ENCODE data around the gene PFDN1. TPM values are rescaled to one million over a fixed set of nuclear protein-coding genes. Genes with fewer than 3 reads are reported as not detected.
A peak's percentile ranks its signal among the peaks of the same experiment; 100 is the strongest.

The PFDN1 gene
- total RNA-seq, 1 experiment from 2014 or later, result 48.9 TPM

GRCh38 chr5:140261403-140262171 lies 41.3 kb downstream of the PFDN1 start (continued):
- TF ChIP-seq ATF3 (IDR thresholded peaks at IDR 0.05) (no peak), CBX3 (IDR thresholded peaks at IDR 0.05; ENCODE audit: low read depth) (peak; percentile 33; the same call in 1 of the 2 replicates), POLR2A (IDR thresholded peaks at IDR 0.05; ENCODE audit: borderline replicate concordance, extremely low read depth, insufficient read depth, insufficient read length) (no peak), SP1 (IDR thresholded peaks at IDR 0.05; ENCODE audit: low read depth) (peak; percentile 63), RAD21 (IDR thresholded peaks at IDR 0.05; ENCODE audit: low read depth) (peak; percentile 32)

GRCh38 chr5:140260089-140260656 lies 42.7 kb downstream of the PFDN1 start:
- no peak overlapping the region for H3K9ac ChIP-seq (ENCODE audit: low read length)
- H3K9me2 ChIP-seq (ENCODE audit: insufficient read depth), result no peaks in the 10 kb centered on the region
- ChIA-PET POLR2A (interaction anchor here (2.7 kb wide), 1 partner anchor 85 kb away, joined by 24 read pairs; the partner anchor contains the start of gene HBEGF), RAD21 (ENCODE audit: low non-redundant PET in 1 of 2, low total read pairs in 2 of 2, uncharacterized antibody in 2 of 2, unreplicated experiment in 2 of 2) (no interaction called here), CTCF (interaction anchor here (0.7 to 3.2 kb wide), 4 partner anchors 15 to 99 kb away, joined by 3 to 22 read pairs (median 4); partner anchors contain the start of genes HBEGF and PFDN1)
- DNase-seq (ENCODE audit: low read depth, low spot score) (no peak), ATAC-seq (no peak)
- H3K4me1 ChIP-seq (ENCODE audit: control insufficient read depth in 1 of 2, insufficient read depth in 2 of 2, low read length in 2 of 2), result peaks cover 27 to 48% of the 10 kb centered on the region in 2 experiments
- peak overlapping the region; percentile 42 for H3K4me2 ChIP-seq (ENCODE audit: low read length)
- TF ChIP-seq POLR2A (IDR thresholded peaks at IDR 0.05; ENCODE audit: borderline replicate concordance, extremely low read depth, insufficient read depth, insufficient read length) (no peak), TCF7L2 (IDR thresholded peaks at IDR 0.05; ENCODE audit: borderline replicate concordance, extremely low read depth, insufficient read depth, insufficient read length) (no peak), POLR2AphosphoS5 (IDR thresholded peaks at IDR 0.05; ENCODE audit: low read depth, low read length) (no peak), YY1 (IDR thresholded peaks at IDR 0.05; ENCODE audit: extremely low read depth, insufficient replicate concordance, low read depth, low read length) (no peak), EZH2phosphoT487 (IDR thresholded peaks at IDR 0.05; ENCODE audit: borderline replicate concordance) (no peak), FOSL1 (IDR thresholded peaks at IDR 0.05; ENCODE audit: low read depth) (no peak), CBX3 (IDR thresholded peaks at IDR 0.05; ENCODE audit: low read depth) (no peak), SRF (IDR thresholded peaks at IDR 0.05; ENCODE audit: low read depth) (no peak), ELF1 (IDR thresholded peaks at IDR 0.05; ENCODE audit: borderline replicate concordance, low read depth) (no peak), SP1 (IDR thresholded peaks at IDR 0.05; ENCODE audit: low read depth) (no peak)
- TF ChIP-seq, protein P1, sequence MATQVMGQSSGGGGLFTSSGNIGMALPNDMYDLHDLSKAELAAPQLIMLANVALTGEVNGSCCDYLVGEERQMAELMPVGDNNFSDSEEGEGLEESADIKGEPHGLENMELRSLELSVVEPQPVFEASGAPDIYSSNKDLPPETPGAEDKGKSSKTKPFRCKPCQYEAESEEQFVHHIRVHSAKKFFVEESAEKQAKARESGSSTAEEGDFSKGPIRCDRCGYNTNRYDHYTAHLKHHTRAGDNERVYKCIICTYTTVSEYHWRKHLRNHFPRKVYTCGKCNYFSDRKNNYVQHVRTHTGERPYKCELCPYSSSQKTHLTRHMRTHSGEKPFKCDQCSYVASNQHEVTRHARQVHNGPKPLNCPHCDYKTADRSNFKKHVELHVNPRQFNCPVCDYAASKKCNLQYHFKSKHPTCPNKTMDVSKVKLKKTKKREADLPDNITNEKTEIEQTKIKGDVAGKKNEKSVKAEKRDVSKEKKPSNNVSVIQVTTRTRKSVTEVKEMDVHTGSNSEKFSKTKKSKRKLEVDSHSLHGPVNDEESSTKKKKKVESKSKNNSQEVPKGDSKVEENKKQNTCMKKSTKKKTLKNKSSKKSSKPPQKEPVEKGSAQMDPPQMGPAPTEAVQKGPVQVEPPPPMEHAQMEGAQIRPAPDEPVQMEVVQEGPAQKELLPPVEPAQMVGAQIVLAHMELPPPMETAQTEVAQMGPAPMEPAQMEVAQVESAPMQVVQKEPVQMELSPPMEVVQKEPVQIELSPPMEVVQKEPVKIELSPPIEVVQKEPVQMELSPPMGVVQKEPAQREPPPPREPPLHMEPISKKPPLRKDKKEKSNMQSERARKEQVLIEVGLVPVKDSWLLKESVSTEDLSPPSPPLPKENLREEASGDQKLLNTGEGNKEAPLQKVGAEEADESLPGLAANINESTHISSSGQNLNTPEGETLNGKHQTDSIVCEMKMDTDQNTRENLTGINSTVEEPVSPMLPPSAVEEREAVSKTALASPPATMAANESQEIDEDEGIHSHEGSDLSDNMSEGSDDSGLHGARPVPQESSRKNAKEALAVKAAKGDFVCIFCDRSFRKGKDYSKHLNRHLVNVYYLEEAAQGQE (IDR thresholded peaks at IDR 0.05; ENCODE audit: low read depth), result no peak
- TF ChIP-seq, protein P2, sequence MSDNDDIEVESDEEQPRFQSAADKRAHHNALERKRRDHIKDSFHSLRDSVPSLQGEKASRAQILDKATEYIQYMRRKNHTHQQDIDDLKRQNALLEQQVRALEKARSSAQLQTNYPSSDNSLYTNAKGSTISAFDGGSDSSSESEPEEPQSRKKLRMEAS (IDR thresholded peaks at IDR 0.05), result no peak
- H4K20me1 ChIP-seq (ENCODE audit: insufficient read depth), result peaks cover 5% of the 10 kb centered on the region; the same call in 1 of the 2 replicates
- no peaks in the 10 kb centered on the region for H3K9me3 ChIP-seq (ENCODE audit: control insufficient read depth in 1 of 2, insufficient read depth in 1 of 2, low read depth in 1 of 2, low read length in 2 of 2)
- H3K79me2 ChIP-seq (ENCODE audit: insufficient read depth, low read length), result peaks cover 62% of the 10 kb centered on the region
- intact Hi-C loops (cut with micrococcal nuclease), result no loop called here
- BruUV-seq (replicated peaks), result no TSS peak
- H2AFZ ChIP-seq (ENCODE audit: low read depth, low read length, poor library complexity, severe bottlenecking), result no peak overlapping the region
- no peaks in the 10 kb centered on the region for H3K27me3 ChIP-seq (ENCODE audit: insufficient read depth, low read length)
- H3K4me3 ChIP-seq (replicated peaks in 1 of 2; ENCODE audit: low read depth in 1 of 2, low read length in 2 of 2), result no peak overlapping the region
- H3K27ac ChIP-seq (ENCODE audit: low read depth, low read length), result no peak overlapping the region
- no peaks in the 10 kb centered on the region for H3K36me3 ChIP-seq (ENCODE audit: control insufficient read depth in 1 of 2, insufficient read depth in 2 of 2, low read length in 2 of 2)
